Pancreas (tissue), 10 donors: ENCODE data around the gene CPHXL. TPM values are rescaled to one million over a fixed set of nuclear protein-coding genes. Genes with fewer than 3 reads are reported as not detected.

Experiments used
- ATAC-seq, 4 donors: fragments of 200-7000 bp; cut with Tn5 transposase; one replicate each; pipeline versions ENCODE4 v1.8.0 to v1.9.1; 2020; ENCODE audit warnings: mild to moderate bottlenecking in 4 of 4, moderate library complexity in 4 of 4
- DNase-seq, 6 donors: peaks; one replicate each; pipeline ENCODE4 v3.0.0-alpha.2; 2020
- FAIRE-seq: peaks from 2 replicates; lab custom pipeline; 2012; peaks lifted over from hg19 to GRCh38; lab: Jason Lieb, UNC
- H3K27ac ChIP-seq, 4 donors: fragments of 200-600 bp; sonication (generic); 1 replicate in 3 of 4; 2 replicates in 1 of 4; pipeline versions ENCODE4 v1.5.0 to v1.8.0; 2020
- H3K27me3 ChIP-seq, 4 donors: fragments of 200-600 bp; one replicate each; pipeline ENCODE4 v1.8.0; 2021
- H3K36me3 ChIP-seq, 3 donors: fragments of 200-600 bp; sonication (generic) in 1 of 3; one replicate each; pipeline versions ENCODE4 v1.5.0 to v1.8.0; 2020 to 2021
- H3K4me1 ChIP-seq, 3 donors: fragments of 200-600 bp; one replicate each; pipeline ENCODE4 v1.8.0; 2021
- H3K4me3 ChIP-seq, 4 donors: fragments of 200-600 bp; sonication (generic) in 2 of 4; one replicate each; pipeline versions ENCODE4 v1.5.0 to v1.8.0; 2020 to 2021
- H3K9me3 ChIP-seq, 4 donors: fragments of 200-600 bp; one replicate each; pipeline ENCODE4 v1.8.0; 2021
- CTCF ChIP-seq, 4 donors: fragments of 200-600 bp; sonication (generic) in 3 of 4; IDR thresholded peaks; one replicate each; pipeline versions ENCODE4 v1.5.0 to v1.8.0; 2021; ENCODE audit warnings: antibody characterized with exemption in 4 of 4
- intact Hi-C, 3 donors: fragments of 100-400 bp; cut with DNase I; formaldehyde crosslinking; loops; one replicate each; pipeline versions ENCODE4 v1.11.1 to v1.14.2; 2022
- polyA plus RNA-seq, 2 donors: library from polyadenylated mRNA; stranded (reverse); fragments of 200-250 nt; gene quantifications; one replicate each; pipeline ENCODE4 v1.2.3, GENCODE V29; 2013
- total RNA-seq, 6 donors: library from RNA; stranded (reverse); fragmentation: NEBNext Ultra II Directional in 4 of 6; extraction: Animal tissue kit (Norgen Biotek cat#: 25700) in 4 of 6; gene quantifications; one replicate each; pipeline versions ENCODE4 v1.2.1 to v1.2.4, GENCODE V29; 2021 to 2023
- donor health status: healthy with polysubstance abuse.
- donor health status: DM: no; HTN: no; CAD: no; lungs with moderate emphysema.
- donor health status: DM: no; HTN: no; CAD: no.
- donor health status: control.
- donor health status: control.
- donor health status: Bipolar disorder and iron deficiency.
- donor health status: DM: yes; HTN: yes; CAD: no.
- donor health status: DM: no; HTN: no; CAD: no.
- donor health status: DM: no; HTN: no; CAD: no.
- donor health status: DM: yes; HTN: yes; CAD: no.

CPHXL gene
- total and polyA plus RNA-seq, 8 donors = not detected

GRCh38 chr16:75667503-75667902 is 58.8 kb downstream of the CPHXL start:
- Histone ChIP-seq H3K27me3 (no peaks in the 10 kb centered on the region), H3K4me3 (no peak overlapping the region), H3K27ac (no peak overlapping the region), H3K36me3 (no peaks in the 10 kb centered on the region), H3K4me1 (no peaks in the 10 kb centered on the region), H3K9me3 (no peaks in the 10 kb centered on the region)
- FAIRE-seq (no peak), DNase-seq (no peak), ATAC-seq (no peak)
- no peak for TF ChIP-seq CTCF (IDR thresholded peaks at IDR 0.05)
- intact Hi-C loops = no loop called here

Other genes starting within 250 kb of the CPHXL start
- under 1 TPM in 5 of 6 donors, not detected in 1; 0.06 to 0.25 (median 0.13) TPM for gene CHST6, start 231.0 kb downstream of the CPHXL start, total RNA-seq
- gene CHST6, start 231.0 kb downstream of the CPHXL start, polyA plus RNA-seq = under 1 TPM in 1 of 2 donors, not detected in 1; under 0.01 TPM
- under 1 TPM in 5 of 6 donors, not detected in 1; 0.06 to 0.28 (median 0.13) TPM for gene CHST5, start 190.4 kb downstream of the CPHXL start, total RNA-seq
- under 1 TPM; 0.15 to 0.16 TPM for gene CHST5, start 190.4 kb downstream of the CPHXL start, polyA plus RNA-seq
- gene TMEM231, start 170.2 kb downstream of the CPHXL start, total RNA-seq = 1 to 10 TPM; 2.5 to 5.3 (median 4.1) TPM
- 1 to 10 TPM; 3.0 to 6.6 TPM for gene TMEM231, start 170.2 kb downstream of the CPHXL start, polyA plus RNA-seq
- 10 to 100 TPM; 29.9 to 61.2 (median 34.3) TPM for gene GABARAPL2, start 160.1 kb downstream of the CPHXL start, total RNA-seq
- 100 to 1,000 TPM in 1 of 2 donors, 10 to 100 TPM in 1; 44.1 to 117 TPM for gene GABARAPL2, start 160.1 kb downstream of the CPHXL start, polyA plus RNA-seq
- gene ADAT1, start 103.2 kb downstream of the CPHXL start, total RNA-seq = 10 to 100 TPM in 5 of 6 donors, 1 to 10 TPM in 1; 9.2 to 20.5 (median 15.9) TPM
- 10 to 100 TPM in 1 of 2 donors, 1 to 10 TPM in 1; 9.4 to 14.4 TPM for gene ADAT1, start 103.2 kb downstream of the CPHXL start, polyA plus RNA-seq
- 10 to 100 TPM; 51.0 to 70.7 (median 63.3) TPM for gene KARS1, start 78.8 kb downstream of the CPHXL start, total RNA-seq
- gene KARS1, start 78.8 kb downstream of the CPHXL start, polyA plus RNA-seq = 10 to 100 TPM; 47.2 to 51.5 TPM
- gene TERF2IP, start 78.7 kb downstream of the CPHXL start, total RNA-seq = 10 to 100 TPM; 14.6 to 32.1 (median 20.1) TPM
- gene TERF2IP, start 78.7 kb downstream of the CPHXL start, polyA plus RNA-seq = 10 to 100 TPM; 27.7 to 69.7 TPM
- gene CPHXL2, start 49.5 kb downstream of the CPHXL start, total RNA-seq = not detected
- not detected for gene CPHXL2, start 49.5 kb downstream of the CPHXL start, polyA plus RNA-seq
- gene DUXB, start 25.0 kb downstream of the CPHXL start, total RNA-seq = not detected
- not detected for gene DUXB, start 25.0 kb downstream of the CPHXL start, polyA plus RNA-seq